Stimulated activated CD8-positive, alpha-beta memory T cell treated with anti-CD3 and anti-CD28 coated beads, Interleukin-12 subunit alpha, Interleukin-12 subunit beta, amount 100 ng/mL, for 4 hours (primary cell): Measurements from ENCODE around the gene KAT14.
"Not testable (repeated sequence)": the region's sequence is repeated elsewhere in the genome, so short reads cannot be mapped to it uniquely, and the experiment has no call there.

Experiments
- DNase-seq: peaks from one replicate; pipeline ENCODE4 v3.0.0-alpha.2; 2020; ENCODE audit warnings: low read depth

The KAT14 gene

DNA sequence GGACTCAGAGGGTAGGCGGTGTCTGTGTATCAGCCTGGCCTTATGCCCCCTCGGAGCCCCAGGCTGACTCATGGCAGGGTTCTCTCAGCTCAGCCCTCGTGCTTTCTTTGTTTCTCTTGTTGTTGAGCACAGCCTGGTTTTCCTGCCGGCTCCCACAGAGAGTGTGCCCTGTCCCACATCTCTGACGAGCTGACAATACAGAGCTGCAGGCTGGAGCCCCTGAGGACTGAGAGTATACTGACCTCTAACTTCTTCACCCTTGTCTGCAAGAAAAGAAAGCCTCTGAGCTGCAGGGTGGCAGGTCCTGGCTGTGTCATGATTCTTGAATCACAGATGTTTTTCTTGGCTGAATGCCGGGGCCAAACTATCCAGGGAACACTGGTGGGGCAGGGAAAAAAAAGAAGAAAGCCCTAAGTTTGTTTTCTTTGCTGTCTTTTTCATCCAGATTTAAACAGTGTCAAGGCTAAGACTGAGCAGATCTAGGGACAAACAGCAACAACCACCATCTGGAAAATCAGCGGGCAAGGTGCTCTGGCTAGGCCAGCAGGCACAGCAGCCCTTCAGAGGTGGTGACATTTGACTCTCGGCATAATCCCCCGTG, 87.4 kb downstream of the KAT14 start:
- DNase-seq: no peak

DNA sequence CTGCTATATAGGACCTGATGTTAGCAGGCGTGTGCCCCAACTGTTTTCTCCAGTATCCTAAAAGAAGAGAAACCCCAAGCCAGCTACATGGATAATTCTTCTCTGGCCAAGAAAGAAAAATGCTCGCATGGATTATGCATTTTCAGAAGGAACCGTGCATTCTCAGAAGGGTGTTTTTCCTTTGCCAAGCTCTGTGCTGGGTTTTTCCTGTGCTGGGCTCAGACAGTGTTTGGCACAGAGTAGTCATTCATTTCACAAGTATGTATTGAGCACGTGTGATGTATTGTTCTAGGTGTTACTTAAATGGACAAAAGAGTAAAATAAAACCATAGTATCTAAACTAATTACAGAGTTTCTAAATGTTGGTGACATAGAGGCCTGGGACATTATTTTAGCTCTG, 88.0 kb downstream of the KAT14 start:
- DNase-seq: no peak

DNA sequence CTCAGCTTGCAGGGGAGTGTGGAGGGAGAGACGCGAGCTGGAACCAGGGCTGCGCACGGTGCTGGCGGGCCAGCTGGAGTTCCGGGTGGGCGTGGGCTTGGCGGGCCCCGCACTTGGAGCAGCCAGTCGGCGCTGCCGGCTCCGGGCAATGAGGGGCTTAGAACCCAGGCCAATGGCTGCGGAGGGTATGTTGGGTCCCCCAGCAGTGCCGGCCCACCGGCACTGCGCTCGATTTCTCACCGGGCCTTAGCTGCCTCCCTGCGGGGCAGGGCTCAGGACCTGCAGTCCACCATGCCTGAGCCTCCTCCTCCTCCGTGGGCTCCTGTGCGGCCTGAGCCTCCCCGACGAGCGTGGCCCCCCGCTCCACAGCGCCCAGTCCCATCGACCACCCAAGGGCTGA, 89.1 kb downstream of the KAT14 start:
- not testable (repeated sequence) for DNase-seq

DNA sequence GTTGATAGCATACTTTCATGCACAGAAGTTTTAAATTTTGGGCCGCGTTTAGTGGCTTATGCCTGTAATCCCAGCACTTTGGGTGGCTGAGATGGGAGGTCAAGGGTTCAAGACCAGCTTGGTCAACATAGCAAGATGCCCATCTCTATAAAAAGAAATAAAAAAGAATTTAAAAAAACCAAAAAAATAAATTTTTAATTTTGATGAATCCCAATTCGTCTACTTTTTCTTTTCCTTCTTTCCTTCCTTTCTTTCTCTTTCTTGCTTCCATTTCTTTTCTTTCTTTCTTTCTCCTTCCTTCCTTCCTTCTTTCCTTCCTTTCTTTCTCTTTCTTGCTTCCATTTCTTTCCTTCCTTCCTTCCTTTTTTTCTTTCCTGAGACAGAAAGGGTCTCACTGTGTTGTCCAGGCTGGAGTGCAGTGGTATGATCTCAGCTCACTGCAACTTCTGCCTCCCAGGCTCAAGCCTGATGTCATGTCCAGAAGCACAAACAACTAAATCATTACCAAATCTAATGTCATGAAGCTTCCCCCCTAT, 95.8 kb downstream of the KAT14 start:
- DNase-seq: no peak
